Ovary (tissue), 3 donors: ENCODE data around the gene FARP2.

Experiments used
- EP300 ChIP-seq: sonication (generic); formaldehyde crosslinking; IDR thresholded peaks from one replicate; pipeline ENCODE4 v1.6.1; 2017; ENCODE audit warnings: antibody characterized with exemption
- POLR2A ChIP-seq: fragments of 450-650 bp; IDR thresholded peaks from one replicate; pipeline ENCODE4 v1.6.1; 2017; ENCODE audit warnings: antibody characterized with exemption, mild to moderate bottlenecking, moderate library complexity
- TF ChIP-seq, protein P1 (sequence below), 3 donors: fragments of 450-650 bp in 2 of 3; fragments of 200-600 bp in 1 of 3; IDR thresholded peaks; one replicate each; pipeline versions ENCODE4 v1.5.1 to v1.8.0; 2016 to 2022; ENCODE audit warnings: antibody characterized with exemption in 3 of 3, mild to moderate bottlenecking in 1 of 3
- donor health status: DM: no; HTN: no; CAD: no.

- TF ChIP-seq, protein P1, sequence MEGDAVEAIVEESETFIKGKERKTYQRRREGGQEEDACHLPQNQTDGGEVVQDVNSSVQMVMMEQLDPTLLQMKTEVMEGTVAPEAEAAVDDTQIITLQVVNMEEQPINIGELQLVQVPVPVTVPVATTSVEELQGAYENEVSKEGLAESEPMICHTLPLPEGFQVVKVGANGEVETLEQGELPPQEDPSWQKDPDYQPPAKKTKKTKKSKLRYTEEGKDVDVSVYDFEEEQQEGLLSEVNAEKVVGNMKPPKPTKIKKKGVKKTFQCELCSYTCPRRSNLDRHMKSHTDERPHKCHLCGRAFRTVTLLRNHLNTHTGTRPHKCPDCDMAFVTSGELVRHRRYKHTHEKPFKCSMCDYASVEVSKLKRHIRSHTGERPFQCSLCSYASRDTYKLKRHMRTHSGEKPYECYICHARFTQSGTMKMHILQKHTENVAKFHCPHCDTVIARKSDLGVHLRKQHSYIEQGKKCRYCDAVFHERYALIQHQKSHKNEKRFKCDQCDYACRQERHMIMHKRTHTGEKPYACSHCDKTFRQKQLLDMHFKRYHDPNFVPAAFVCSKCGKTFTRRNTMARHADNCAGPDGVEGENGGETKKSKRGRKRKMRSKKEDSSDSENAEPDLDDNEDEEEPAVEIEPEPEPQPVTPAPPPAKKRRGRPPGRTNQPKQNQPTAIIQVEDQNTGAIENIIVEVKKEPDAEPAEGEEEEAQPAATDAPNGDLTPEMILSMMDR (IDR thresholded peaks at IDR 0.05), result no peak
- no peak for TF ChIP-seq POLR2A
- TF ChIP-seq EP300, result no peak
These were observed 5.0 kb upstream of the FARP2 start for GRCh38 chr2:241350878-241351639.
